Tongue (tissue), 2 donors: ENCODE data around the gene HSPE1. TPM values are rescaled to one million over a fixed set of nuclear protein-coding genes. Genes with fewer than 3 reads are reported as not detected.

ENCODE experiments used
- small RNA-seq: library from RNA; depleted of rRNA; stranded (forward); fragments of <200 nt; gene quantifications from one replicate; pipeline ENCODE3, GENCODE V24; 2014; ENCODE audit warnings: low replicate concordance
- total RNA-seq: library from RNA; depleted of rRNA; stranded (reverse); fragments of >200 nt; gene quantifications from one replicate; pipeline ENCODE4 v1.2.3, GENCODE V29; 2014

HSPE1 gene
- total RNA-seq, 1 donor from 2014 or later: 121 TPM

Small RNAs within 50 kb of the gene (small RNA-seq; reads per million reads assigned to genes)
- not detected for gene AC020550.1

Other genes with a start within 250 kb of the HSPE1 start
- 35.4 TPM for gene ANKRD44, start 189.6 kb upstream of the HSPE1 start, total RNA-seq
- 314 TPM for gene SF3B1, start 65.4 kb upstream of the HSPE1 start, total RNA-seq
- 20.7 TPM for gene COQ10B, start 46.8 kb upstream of the HSPE1 start, total RNA-seq
- gene HSPD1, start 539 bp upstream of the HSPE1 start, total RNA-seq: 322 TPM
- 53.4 TPM for gene MOB4, start 15.7 kb downstream of the HSPE1 start, total RNA-seq
- gene RFTN2, start 175.2 kb downstream of the HSPE1 start, total RNA-seq: 20.4 TPM
- 6.9 TPM for gene MARS2, start 205.0 kb downstream of the HSPE1 start, total RNA-seq